Activated CD4-positive, CD25-positive, alpha-beta regulatory T cell treated with anti-CD3 and anti-CD28 coated beads, Interleukin-2, amount 50 U/mL, for 16 hours (primary cell): ENCODE measurements around the gene PCDH8.

Source experiments
- DNase-seq: peaks from one replicate; pipeline ENCODE4 v3.0.0-alpha.2; 2020; ENCODE audit warnings: low read depth, low spot score

Gene PCDH8

GRCh38 chr13:52851137-52851962 lies 2.9 kb upstream of the PCDH8 start:
- no peak for DNase-seq

GRCh38 chr13:52850396-52851136 lies 2.1 kb upstream of the PCDH8 start:
- DNase-seq: no peak

- no peak for DNase-seq
These were observed 1.6 kb upstream of the PCDH8 start for GRCh38 chr13:52850072-52850395.

GRCh38 chr13:52849291-52850071 lies 1.0 kb upstream of the PCDH8 start:
- DNase-seq: no peak

- DNase-seq: no peak
These were observed 583 bp downstream of the PCDH8 start for GRCh38 chr13:52847682-52848432.

GRCh38 chr13:52847322-52847681 lies 1.1 kb downstream of the PCDH8 start:
- DNase-seq: no peak

- DNase-seq: no peak
These were observed 1.7 kb downstream of the PCDH8 start for GRCh38 chr13:52846567-52847321.

- DNase-seq: no peak
These were observed 2.5 kb downstream of the PCDH8 start for GRCh38 chr13:52845766-52846566.

- DNase-seq: no peak
These were observed 3.1 kb downstream of the PCDH8 start for GRCh38 chr13:52845334-52845761.

- DNase-seq: no peak
These were observed 3.6 kb downstream of the PCDH8 start for GRCh38 chr13:52844836-52845235.

GRCh38 chr13:52842441-52842840 lies 6.0 kb downstream of the PCDH8 start:
- no peak for DNase-seq

GRCh38 chr13:52840066-52840465 lies 8.4 kb downstream of the PCDH8 start:
- DNase-seq: no peak

- DNase-seq: no peak
These were observed 9.9 kb downstream of the PCDH8 start for GRCh38 chr13:52838433-52839107.

GRCh38 chr13:52837850-52838249 lies 10.6 kb downstream of the PCDH8 start:
- DNase-seq: no peak

- no peak for DNase-seq
These were observed 13.2 kb downstream of the PCDH8 start for GRCh38 chr13:52835071-52835839.

- no peak for DNase-seq
These were observed 15.1 kb downstream of the PCDH8 start for GRCh38 chr13:52833296-52833875.

GRCh38 chr13:52832313-52832712 lies 16.1 kb downstream of the PCDH8 start:
- DNase-seq: no peak

- DNase-seq: no peak
These were observed 17.5 kb downstream of the PCDH8 start for GRCh38 chr13:52830946-52831345.
